Suprapubic skin (tissue), 4 donors: ENCODE results near the gene PLA2G2D. TPM values are rescaled to one million over a fixed set of nuclear protein-coding genes. Genes with fewer than 3 reads are reported as not detected.

ENCODE experiments used
- DNase-seq, 2 donors: peaks; one replicate each; pipeline ENCODE4 v3.0.0-alpha.2; 2019; ENCODE audit warnings: low spot score in 2 of 2
- H3K27ac ChIP-seq: fragments of 200-600 bp; sonication (generic); one replicate; pipeline ENCODE4 v1.5.1; 2019
- H3K27me3 ChIP-seq: fragments of 200-600 bp; sonication (generic); one replicate; pipeline ENCODE4 v1.5.1; 2019
- H3K36me3 ChIP-seq: fragments of 200-600 bp; sonication (generic); one replicate; pipeline ENCODE4 v1.5.1; 2019
- H3K4me1 ChIP-seq: fragments of 200-600 bp; sonication (generic); one replicate; pipeline ENCODE4 v1.5.1; 2019
- H3K4me3 ChIP-seq: fragments of 200-600 bp; sonication (generic); one replicate; pipeline ENCODE4 v1.5.1; 2019; ENCODE audit warnings: mild to moderate bottlenecking
- H3K9me3 ChIP-seq: fragments of 200-600 bp; sonication (generic); one replicate; pipeline ENCODE4 v1.5.1; 2019
- CTCF ChIP-seq, 2 donors: fragments of 200-600 bp in 1 of 2; fragments of 450-650 bp in 1 of 2; sonication (generic) in 1 of 2; IDR thresholded peaks; one replicate each; pipeline ENCODE4 v1.5.1; 2016 to 2019; ENCODE audit warnings: antibody characterized with exemption in 2 of 2, mild to moderate bottlenecking in 1 of 2, moderate library complexity in 1 of 2
- EP300 ChIP-seq: sonication (generic); formaldehyde crosslinking; IDR thresholded peaks from one replicate; pipeline ENCODE4 v1.6.1; 2017; ENCODE audit warnings: antibody characterized with exemption
- POLR2A ChIP-seq, 2 donors: fragments of 450-650 bp; IDR thresholded peaks; one replicate each; pipeline ENCODE4 v1.6.1; 2017; ENCODE audit warnings: antibody characterized with exemption in 2 of 2, mild to moderate bottlenecking in 2 of 2, moderate library complexity in 2 of 2
- POLR2AphosphoS5 ChIP-seq, 3 donors: sonication (generic); formaldehyde crosslinking; IDR thresholded peaks; one replicate each; pipeline ENCODE4 v1.6.1; 2017; ENCODE audit warnings: antibody characterized with exemption in 3 of 3
- WGBS: methylation state at CpG from one replicate; pipeline ENCODE4 v1.1.5; 2018; 5-methylcytosine and 5-hydroxymethylcytosine counted together
- total RNA-seq, 4 donors: library from RNA; depleted of rRNA; stranded (reverse); fragments of >200 nt; gene quantifications; one replicate each; pipeline ENCODE4 v1.1.0, GENCODE V29; 2016

Gene PLA2G2D
- total RNA-seq, 4 donors from 2014 or later = not detected

- Histone ChIP-seq H3K4me1 (peaks cover 25% of the 10 kb centered on the region), H3K36me3 (no peaks in the 10 kb centered on the region), H3K27me3 (no peaks in the 10 kb centered on the region), H3K4me3 (no peak overlapping the region), H3K9me3 (no peaks in the 10 kb centered on the region), H3K27ac (peak overlapping the region; percentile 76)
- DNase-seq = no peak
- 49% methylated on average over 7 of the region's 7 CpGs for WGBS
- no peak for TF ChIP-seq POLR2A (IDR thresholded peaks at IDR 0.05)
- TF ChIP-seq CTCF (IDR thresholded peaks at IDR 0.05) = no peak
- TF ChIP-seq POLR2AphosphoS5 (IDR thresholded peaks at IDR 0.05) = no peak
- TF ChIP-seq EP300 = no peak
These were observed 33.2 kb upstream of the PLA2G2D start for GRCh38 chr1:20152599-20152930.

- Histone ChIP-seq H3K9me3 (no peaks in the 10 kb centered on the region), H3K27me3 (no peaks in the 10 kb centered on the region), H3K4me3 (peak overlapping the region; percentile 43), H3K4me1 (peaks cover 27% of the 10 kb centered on the region), H3K36me3 (no peaks in the 10 kb centered on the region), H3K27ac (peak overlapping the region; percentile 76)
- peak; percentile 94 to 95 for DNase-seq
- 5% methylated on average over 21 of the region's 29 CpGs for whole genome bisulfite sequencing
- no peak for TF ChIP-seq POLR2A (IDR thresholded peaks at IDR 0.05)
- no peak for TF ChIP-seq EP300
- TF ChIP-seq POLR2AphosphoS5 (IDR thresholded peaks at IDR 0.05) = peak in 1 of 3 donors; percentile 20
- TF ChIP-seq CTCF (IDR thresholded peaks at IDR 0.05) = peak; percentile 83 to 95
These were observed 32.7 kb upstream of the PLA2G2D start for GRCh38 chr1:20151906-20152598.

DNA sequence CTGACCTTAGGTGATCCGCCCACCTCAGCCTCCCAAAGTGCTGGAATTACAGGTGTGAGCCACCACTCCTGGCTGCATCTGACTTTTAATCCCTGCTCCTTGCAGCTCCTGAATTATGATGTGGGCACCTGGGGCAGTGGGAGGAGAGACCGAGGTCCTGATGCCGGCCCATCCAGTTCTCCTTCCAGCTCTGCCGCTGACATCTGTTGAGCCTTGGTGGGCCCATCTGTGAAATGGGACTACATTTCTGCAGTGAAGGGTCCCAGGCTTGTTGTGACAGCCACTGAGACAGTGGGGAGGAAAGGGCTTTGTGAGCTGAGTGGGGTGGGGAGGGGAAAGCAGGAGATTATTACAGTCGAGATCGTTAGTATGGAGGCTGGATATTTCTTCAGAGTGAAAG lies 31.6 kb upstream of the PLA2G2D start:
- DNase-seq = peak in 1 of 2 donors; percentile 48
- WGBS = 87% methylated on average over 6 of the region's 6 CpGs
- no peak for TF ChIP-seq EP300
- TF ChIP-seq POLR2A (IDR thresholded peaks at IDR 0.05) = no peak
- no peak for TF ChIP-seq CTCF (IDR thresholded peaks at IDR 0.05)
- no peak for TF ChIP-seq POLR2AphosphoS5 (IDR thresholded peaks at IDR 0.05)
- H3K27ac ChIP-seq = no peak overlapping the region
- no peak overlapping the region for H3K4me3 ChIP-seq
- no peaks in the 10 kb centered on the region for H3K9me3 ChIP-seq
- H3K27me3 ChIP-seq = no peaks in the 10 kb centered on the region
- H3K36me3 ChIP-seq = no peaks in the 10 kb centered on the region
- H3K4me1 ChIP-seq = peaks cover 29% of the 10 kb centered on the region

GRCh38 chr1:20150326-20150705 lies 31.0 kb upstream of the PLA2G2D start:
- Histone ChIP-seq H3K27me3 (no peaks in the 10 kb centered on the region), H3K36me3 (no peaks in the 10 kb centered on the region), H3K4me3 (no peak overlapping the region), H3K4me1 (peaks cover 29% of the 10 kb centered on the region), H3K27ac (no peak overlapping the region), H3K9me3 (no peaks in the 10 kb centered on the region)
- 92% methylated on average over 7 of the region's 8 CpGs for WGBS
- DNase-seq = peak in 1 of 2 donors; percentile 44
- no peak for TF ChIP-seq CTCF (IDR thresholded peaks at IDR 0.05)
- TF ChIP-seq POLR2AphosphoS5 (IDR thresholded peaks at IDR 0.05) = no peak
- no peak for TF ChIP-seq EP300
- no peak for TF ChIP-seq POLR2A (IDR thresholded peaks at IDR 0.05)

DNA sequence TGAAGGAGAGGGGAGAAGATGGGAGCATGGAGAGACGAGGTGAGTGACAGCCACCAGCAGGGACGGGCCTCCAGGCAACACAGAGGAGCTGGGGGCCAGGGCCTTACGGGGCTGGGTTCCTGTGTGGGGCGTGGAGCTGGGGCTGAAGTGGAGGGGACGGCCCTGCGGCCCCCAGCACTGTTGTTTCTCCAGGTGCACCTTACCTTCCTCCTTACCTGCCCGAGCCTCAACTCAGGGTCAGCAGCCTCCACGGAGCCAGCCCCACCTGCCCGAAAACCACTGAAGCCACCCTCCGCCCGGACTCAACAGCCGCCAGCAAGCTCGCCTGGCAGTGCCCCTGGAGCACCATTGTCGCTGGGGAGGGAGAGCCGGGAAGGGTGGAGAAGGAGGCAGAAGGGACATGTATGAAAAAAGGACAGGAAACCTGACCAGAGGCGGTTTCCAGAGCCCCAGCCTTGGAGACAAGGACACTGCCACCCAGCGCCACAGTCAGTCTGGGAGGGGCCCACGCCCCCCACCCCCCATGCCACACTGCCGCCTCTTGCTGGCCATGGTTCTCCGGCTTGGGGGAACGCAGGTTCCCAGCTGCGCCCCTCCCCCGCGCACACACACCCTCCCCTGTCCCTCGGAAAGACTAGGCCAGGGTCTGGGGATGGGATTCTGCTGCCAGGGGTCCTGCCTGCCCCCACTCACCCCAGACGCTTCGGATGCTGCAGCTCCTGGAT lies 30.4 kb upstream of the PLA2G2D start:
- Histone ChIP-seq H3K9me3 (no peaks in the 10 kb centered on the region), H3K27ac (no peak overlapping the region), H3K4me3 (no peak overlapping the region), H3K36me3 (no peaks in the 10 kb centered on the region), H3K27me3 (no peaks in the 10 kb centered on the region), H3K4me1 (peaks cover 29% of the 10 kb centered on the region)
- no peak for TF ChIP-seq EP300
- TF ChIP-seq POLR2AphosphoS5 (IDR thresholded peaks at IDR 0.05) = no peak
- no peak for TF ChIP-seq POLR2A (IDR thresholded peaks at IDR 0.05)
- no peak for TF ChIP-seq CTCF (IDR thresholded peaks at IDR 0.05)
- 87% methylated on average over 16 of the region's 27 CpGs for WGBS
- DNase-seq = peak in 1 of 2 donors; percentile 46
